Measurements from ENCODE around the gene TCERG1. TPM values are rescaled to one million over a fixed set of nuclear protein-coding genes. Genes with fewer than 3 reads are reported as not detected.

Gene TCERG1
- total and polyA plus RNA-seq, 9 donors, result 23.6 to 70.1 (median 47.2) TPM

GRCh38 chr5:146499680-146500079, 52.5 kb downstream of the TCERG1 start:
- H3K27ac ChIP-seq, result no peak overlapping the region
- no peak for TF ChIP-seq CTCF (IDR thresholded peaks at IDR 0.05)
- no peak for TF ChIP-seq POLR2A (IDR thresholded peaks at IDR 0.05)
- no peak for TF ChIP-seq EP300 (IDR thresholded peaks at IDR 0.05)
- no peaks in the 10 kb centered on the region for H3K36me3 ChIP-seq
- H3K27me3 ChIP-seq, result no peaks in the 10 kb centered on the region
- no peaks in the 10 kb centered on the region for H3K9me3 ChIP-seq
- intact Hi-C loops (cut with DNase I), result no loop called here
- no peaks in the 10 kb centered on the region for H3K4me1 ChIP-seq (ENCODE audit: insufficient read depth)
- WGBS, 3 donors, result 94 to 97% (median 95%) methylated on average over 4 of the region's 4 CpGs
- no peak overlapping the region for H3K4me3 ChIP-seq
- DNase-seq, result no peak

- intact Hi-C loops (cut with DNase I), result no loop called here
- no peaks in the 10 kb centered on the region for H3K27me3 ChIP-seq
- no peaks in the 10 kb centered on the region for H3K36me3 ChIP-seq
- H3K27ac ChIP-seq, result no peak overlapping the region
- H3K9me3 ChIP-seq, result no peaks in the 10 kb centered on the region
- no peak overlapping the region for H3K4me3 ChIP-seq
- WGBS, 3 donors, result 96 to 98% (median 97%) methylated on average over 5 of the region's 5 CpGs
- DNase-seq, result no peak
- TF ChIP-seq EP300 (IDR thresholded peaks at IDR 0.05), result no peak
- H3K4me1 ChIP-seq (ENCODE audit: insufficient read depth), result no peaks in the 10 kb centered on the region
These were observed 60.3 kb downstream of the TCERG1 start for GRCh38 chr5:146507428-146507827.

GRCh38 chr5:146510559-146511125, 63.5 kb downstream of the TCERG1 start:
- intact Hi-C loops (cut with DNase I), result no loop called here
- no peak for TF ChIP-seq CTCF (IDR thresholded peaks at IDR 0.05)
- no peak for TF ChIP-seq POLR2A (IDR thresholded peaks at IDR 0.05)
- TF ChIP-seq EP300 (IDR thresholded peaks at IDR 0.05), result no peak
- H3K4me1 ChIP-seq (ENCODE audit: insufficient read depth), result no peaks in the 10 kb centered on the region
- no peaks in the 10 kb centered on the region for H3K36me3 ChIP-seq
- H3K9me3 ChIP-seq, result no peaks in the 10 kb centered on the region
- 85 to 92% (median 85%) methylated on average over 9 of the region's 9 CpGs for WGBS, 3 donors
- H3K4me3 ChIP-seq, result no peak overlapping the region
- DNase-seq, result no peak
- H3K27me3 ChIP-seq, result no peaks in the 10 kb centered on the region
- no peak overlapping the region for H3K27ac ChIP-seq

GRCh38 chr5:146513462-146513861, 66.3 kb downstream of the TCERG1 start:
- no peak for DNase-seq
- H3K36me3 ChIP-seq, result no peaks in the 10 kb centered on the region
- TF ChIP-seq CTCF (IDR thresholded peaks at IDR 0.05) (no peak), EP300 (IDR thresholded peaks at IDR 0.05) (no peak), POLR2A (IDR thresholded peaks at IDR 0.05) (no peak)
- H3K4me3 ChIP-seq, result no peak overlapping the region
- no peaks in the 10 kb centered on the region for H3K9me3 ChIP-seq
- no peaks in the 10 kb centered on the region for H3K4me1 ChIP-seq (ENCODE audit: insufficient read depth)
- WGBS, 3 donors, result 85 to 88% (median 87%) methylated on average over 2 of the region's 2 CpGs
- intact Hi-C loops (cut with DNase I), result no loop called here
- H3K27ac ChIP-seq, result no peak overlapping the region
- no peaks in the 10 kb centered on the region for H3K27me3 ChIP-seq

- TF ChIP-seq EP300 (IDR thresholded peaks at IDR 0.05) (no peak), CTCF (IDR thresholded peaks at IDR 0.05) (no peak), POLR2A (IDR thresholded peaks at IDR 0.05) (no peak)
- 79 to 96% (median 84%) methylated on average over 1 of the region's 1 CpG for WGBS, 3 donors
- H3K4me3 ChIP-seq, result no peak overlapping the region
- H3K27me3 ChIP-seq, result no peaks in the 10 kb centered on the region
- no peaks in the 10 kb centered on the region for H3K4me1 ChIP-seq (ENCODE audit: insufficient read depth)
- no peak overlapping the region for H3K27ac ChIP-seq
- H3K36me3 ChIP-seq, result no peaks in the 10 kb centered on the region
- DNase-seq, result no peak
- intact Hi-C loops (cut with DNase I), result no loop called here
- H3K9me3 ChIP-seq, result no peaks in the 10 kb centered on the region
These were observed 67.4 kb downstream of the TCERG1 start for GRCh38 chr5:146514575-146514974.

Measured in ovary (tissue), 9 donors.